GM19193 (cell line): ENCODE measurements around the gene GPX1.

ENCODE experiments used
- POLR2A ChIP-seq: IDR thresholded peaks from 4 replicates; pipeline ENCODE4 v1.6.1; 2011; ENCODE audit not compliant: insufficient read depth, insufficient read length; ENCODE audit errors: extremely low read depth

Gene GPX1

GRCh38 chr3:49362561-49362960, 4.4 kb upstream of the GPX1 start:
- TF ChIP-seq POLR2A = no peak

GRCh38 chr3:49359623-49360022, 1.5 kb upstream of the GPX1 start:
- no peak for TF ChIP-seq POLR2A

DNA sequence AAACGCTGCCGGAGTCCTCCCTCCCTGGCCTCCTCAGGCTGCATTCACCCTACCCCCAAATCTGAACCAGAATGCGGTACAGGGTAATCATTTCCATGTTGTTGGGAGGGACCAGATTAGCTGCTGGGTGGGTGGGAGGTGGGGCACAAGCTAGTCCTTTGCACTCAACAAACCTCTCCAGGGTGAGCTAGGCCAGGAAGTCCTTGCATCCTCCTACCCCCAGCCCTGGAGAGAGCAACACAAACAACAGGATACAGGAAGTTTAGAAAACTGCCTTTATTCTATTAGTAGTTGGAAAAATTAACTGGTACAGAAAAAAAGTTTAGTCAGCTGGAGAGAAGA, 702 bp upstream of the GPX1 start:
- TF ChIP-seq POLR2A = no peak

GRCh38 chr3:49352890-49353421, 5.2 kb downstream of the GPX1 start:
- no peak for TF ChIP-seq POLR2A

DNA sequence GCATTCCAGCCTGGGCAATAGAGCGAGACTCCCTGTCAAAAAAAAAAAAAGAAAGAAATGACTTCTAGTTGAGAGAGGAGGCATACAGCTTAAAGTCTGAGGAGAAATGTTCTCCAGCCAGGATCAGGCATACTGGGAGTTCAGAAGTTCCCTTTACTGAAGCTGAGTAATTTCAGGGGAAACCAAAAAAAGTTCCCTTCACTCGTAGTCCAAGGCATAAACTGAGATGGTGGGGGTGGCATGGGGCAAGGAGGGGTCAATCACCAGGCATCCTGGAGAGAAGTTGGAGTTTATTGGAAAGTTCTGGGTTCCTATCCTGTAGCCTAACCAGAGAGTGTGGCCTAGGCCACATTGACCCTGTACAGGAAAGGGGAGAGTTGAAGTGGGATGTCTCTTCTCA, 5.9 kb downstream of the GPX1 start:
- TF ChIP-seq POLR2A = no peak

GRCh38 chr3:49351521-49352011, 6.6 kb downstream of the GPX1 start:
- TF ChIP-seq POLR2A = no peak

DNA sequence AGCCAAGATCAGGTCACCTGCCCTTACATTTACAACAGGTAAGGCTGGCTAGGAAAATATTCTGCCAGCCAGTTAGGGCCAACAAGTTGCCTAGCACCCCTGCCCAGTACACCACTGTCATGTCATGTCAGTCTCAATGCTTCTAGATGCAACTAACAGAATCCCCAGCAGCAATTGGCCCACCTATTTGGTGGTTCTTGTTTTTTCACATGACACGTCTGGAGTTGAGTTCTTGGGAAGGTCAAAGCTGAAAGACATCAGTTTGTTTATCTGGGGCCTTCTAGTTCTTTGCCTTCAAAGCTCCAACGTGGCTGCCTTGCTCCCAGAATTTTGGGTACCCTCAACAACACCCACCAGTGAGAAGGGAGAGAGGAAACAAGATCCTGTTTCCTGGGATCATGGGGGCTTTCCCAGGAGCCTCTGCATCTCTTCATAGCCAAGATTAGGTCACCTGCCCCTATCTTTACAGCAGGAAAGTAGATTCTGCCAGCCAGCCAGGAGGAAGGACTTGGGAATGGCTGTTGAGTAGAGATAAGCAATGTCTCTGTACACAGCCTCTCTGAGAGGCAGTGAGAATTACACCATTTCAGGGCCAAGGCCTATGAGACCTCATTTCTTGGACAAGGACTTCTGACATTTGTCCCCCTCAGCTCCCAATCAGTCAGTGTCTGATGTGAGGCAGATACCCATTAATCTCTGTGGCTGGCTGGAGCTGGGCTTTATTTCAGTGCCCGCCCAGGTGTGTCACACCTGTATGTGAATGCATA, 8.6 kb downstream of the GPX1 start:
- no peak for TF ChIP-seq POLR2A

- TF ChIP-seq POLR2A = no peak
These were observed 11.3 kb downstream of the GPX1 start for GRCh38 chr3:49346797-49347251.

DNA sequence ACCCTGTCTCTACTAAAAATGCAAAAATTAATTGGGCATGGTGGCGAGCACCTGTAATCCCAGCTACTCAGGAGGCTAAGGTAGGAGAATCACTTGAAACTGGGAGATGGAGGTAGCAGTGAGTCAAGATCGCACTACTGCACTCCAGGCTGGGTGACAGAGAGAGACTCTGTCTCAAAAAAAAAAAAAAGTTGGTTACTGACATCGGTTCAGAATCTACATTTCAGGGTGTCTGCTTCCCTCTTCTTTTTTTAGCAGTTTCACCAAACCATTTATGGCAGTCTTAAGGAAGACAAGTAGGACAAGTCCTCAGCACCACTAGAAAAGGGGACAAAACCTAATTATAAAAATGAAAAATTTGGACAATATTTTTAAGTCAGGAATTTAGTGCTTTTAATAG, 15.0 kb downstream of the GPX1 start:
- TF ChIP-seq POLR2A = no peak

DNA sequence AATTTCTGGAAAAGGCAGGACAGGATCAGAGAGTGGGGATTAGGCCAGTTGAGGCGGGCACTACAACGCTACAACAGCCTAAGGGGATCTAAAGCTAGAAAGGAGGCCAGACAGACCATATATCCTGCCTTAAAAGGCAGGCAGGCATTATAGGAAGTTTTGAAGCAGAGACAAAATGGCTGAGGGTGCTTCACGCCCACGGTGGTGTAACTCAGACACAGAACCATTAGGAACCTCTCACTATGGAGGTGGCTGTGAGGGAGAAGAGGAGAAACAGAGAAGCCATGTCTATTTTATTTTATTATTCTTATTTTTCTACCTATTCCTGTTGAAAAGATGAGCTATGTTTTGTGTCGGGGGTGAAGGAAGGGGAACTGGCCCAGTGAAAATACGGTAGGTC, 16.2 kb downstream of the GPX1 start:
- TF ChIP-seq POLR2A = no peak

DNA sequence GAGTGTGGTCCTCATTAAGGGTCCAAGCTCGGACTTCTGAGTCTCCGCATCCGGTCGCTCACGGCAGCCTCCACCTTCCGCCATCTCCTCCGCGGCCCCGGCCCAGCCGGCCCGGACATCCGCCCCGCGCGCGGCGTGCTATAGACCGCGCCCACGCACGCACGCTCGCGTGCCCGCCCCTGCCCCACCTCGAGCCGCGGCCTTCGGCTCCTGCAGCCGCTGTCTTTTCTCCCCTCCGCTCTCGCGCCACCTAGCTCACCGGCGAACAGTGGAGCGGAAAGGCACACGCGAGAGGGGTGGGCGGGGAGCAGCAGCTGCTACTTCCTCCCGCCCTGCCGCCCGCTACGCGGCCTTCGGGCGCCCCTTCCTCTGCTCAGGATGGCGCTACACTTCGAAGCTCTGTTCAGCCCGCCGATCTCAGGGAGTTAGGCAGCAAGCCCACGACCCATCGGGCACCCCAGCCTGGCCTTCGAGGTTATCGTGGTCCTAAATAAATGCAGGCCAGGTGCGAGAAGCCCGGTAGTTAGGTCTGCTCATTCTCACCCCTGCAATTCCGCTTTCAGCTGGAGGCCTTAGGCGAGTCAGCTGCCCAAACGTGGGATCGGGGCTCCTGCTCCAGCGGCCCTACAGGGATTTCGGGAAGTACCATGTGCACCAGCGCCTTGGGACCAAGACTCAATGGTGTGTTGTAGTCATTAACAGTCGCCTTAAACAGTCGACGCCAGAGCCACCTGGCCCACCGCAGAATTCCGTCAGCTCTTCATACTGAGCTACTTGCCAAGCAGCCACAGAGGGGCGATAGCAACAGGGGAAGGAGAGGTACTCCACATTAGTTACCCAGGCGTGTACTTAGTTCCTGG, 18.0 kb downstream of the GPX1 start, which contains the start of gene USP4:
USP4 (minus strand) TSS at position 113 of the 860 bp plus-strand sequence; CDS start at position 84, 29 bp downstream.
- TF ChIP-seq POLR2A = peak; percentile 90

GRCh38 chr3:49339581-49339940, 18.6 kb downstream of the GPX1 start:
- no peak for TF ChIP-seq POLR2A

- no peak for TF ChIP-seq POLR2A
These were observed 24.1 kb downstream of the GPX1 start for GRCh38 chr3:49333916-49334633.

GRCh38 chr3:49333091-49333490, 25.1 kb downstream of the GPX1 start:
- TF ChIP-seq POLR2A = no peak

DNA sequence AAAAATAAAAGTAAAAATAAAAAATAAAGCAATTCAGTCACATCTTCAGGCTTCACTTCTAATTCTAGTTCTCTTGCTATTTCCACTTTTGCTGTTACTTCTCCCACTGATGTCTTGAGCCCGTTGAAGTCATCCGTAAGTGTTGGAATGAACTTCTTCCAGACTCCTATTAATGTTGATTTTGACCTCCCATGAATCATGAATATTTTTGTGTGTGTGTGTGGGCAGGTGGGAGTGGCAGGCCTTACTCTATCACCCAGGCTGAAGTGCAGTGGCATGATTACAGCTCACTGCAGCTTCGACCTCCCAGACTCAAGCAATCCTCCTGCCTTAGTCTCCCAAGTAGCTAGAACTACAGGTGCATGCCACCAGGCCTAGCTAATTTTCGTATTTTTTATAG, 29.0 kb downstream of the GPX1 start:
- TF ChIP-seq POLR2A = no peak
